Panc1 (cell line): ENCODE results near the gene C16orf82. TPM values are rescaled to one million over a fixed set of nuclear protein-coding genes. Genes with fewer than 3 reads are reported as not detected.

Experiments used
- ATAC-seq: fragments of 200-7000 bp; cut with Tn5 transposase; 2 replicates; pipeline ENCODE4 v1.9.1; 2020; ENCODE audit warnings: mild to moderate bottlenecking, moderate library complexity
- BruUV-seq: library from RNA; stranded (reverse); fragments of 400-500 nt; replicated peaks from 2 replicates; lab custom pipeline; 2021; lab: Mats Ljungman, UMichigan
- CTCF ChIA-PET: fragments of 300-600 bp; sonication (Branson Sonifier 250); formaldehyde crosslinking; loops from one replicate; lab custom pipeline; 2022; ENCODE audit warnings: antibody characterized with exemption; lab: Charles Lee
- POLR2A ChIA-PET: fragments of 300-600 bp; sonication (Branson Sonifier 250); formaldehyde crosslinking; loops from one replicate; lab custom pipeline; 2022; ENCODE audit warnings: antibody characterized with exemption; lab: Charles Lee
- DNase-seq: peaks from one replicate; pipeline ENCODE4 v3.0.0-alpha.2; 2010; ENCODE audit warnings: low read depth, low spot score
- H3K27ac ChIP-seq: 2 replicates; pipeline ENCODE4 v1.5.1; 2011; ENCODE audit warnings: mild to moderate bottlenecking, low read length, inconsistent platforms
- H3K27me3 ChIP-seq: fragments of 200-500 bp; sonication (Bioruptor generic); 2 replicates; pipeline ENCODE4 v1.6.0; 2014; ENCODE audit warnings: low read length, inconsistent platforms; ENCODE audit not compliant: control insufficient read depth, insufficient read depth
- H3K36me3 ChIP-seq: fragments of 200-500 bp; sonication (Bioruptor generic); 2 replicates; pipeline ENCODE4 v1.5.1; 2014; ENCODE audit warnings: inconsistent platforms, mild to moderate bottlenecking, low read length, moderate library complexity; ENCODE audit not compliant: control insufficient read depth, insufficient read depth
- H3K4me1 ChIP-seq: 2 replicates; pipeline ENCODE4 v1.5.1; 2011; ENCODE audit warnings: inconsistent platforms, mild to moderate bottlenecking, low read length, moderate library complexity; ENCODE audit not compliant: control insufficient read depth, insufficient read depth
- H3K4me3 ChIP-seq, 2 experiments: 2 replicates each; pipeline ENCODE4 v1.5.1; 2011 to 2012; ENCODE audit warnings: low read depth in 2 of 2, low read length in 2 of 2, mild to moderate bottlenecking in 2 of 2, inconsistent platforms in 1 of 2, moderate library complexity in 1 of 2
- H3K9me3 ChIP-seq: fragments of 200-500 bp; sonication (Bioruptor generic); 2 replicates; pipeline ENCODE4 v1.5.1; 2014; ENCODE audit warnings: low read depth, mild to moderate bottlenecking, inconsistent platforms, low read length, moderate library complexity; ENCODE audit not compliant: control insufficient read depth, insufficient read depth
- POLR2AphosphoS5 ChIP-seq: IDR thresholded peaks from 2 replicates; pipeline ENCODE4 v1.6.1; 2012; ENCODE audit warnings: mild to moderate bottlenecking, low read depth, low read length, moderate library complexity
- SIN3A ChIP-seq: IDR thresholded peaks from 2 replicates; pipeline ENCODE4 v1.6.1; 2012; ENCODE audit warnings: low read depth, mild to moderate bottlenecking, low read length, moderate library complexity, borderline replicate concordance; ENCODE audit not compliant: insufficient read depth
- TCF7L2 ChIP-seq: IDR thresholded peaks from 2 replicates; pipeline ENCODE4 v1.6.1; 2011; ENCODE audit warnings: mild to moderate bottlenecking, low read depth, low read length, inconsistent platforms
- in situ Hi-C: cut with HindIII; loops from 2 replicates; pipeline ENCODE4 v1.10.0; 2016; ENCODE audit warnings: low sequenced_read_pairs, low pct_unique_long_range_greater_than_20kb
- intact Hi-C: fragments of 100-400 bp; cut with micrococcal nuclease; formaldehyde crosslinking; loops from one replicate; pipeline ENCODE4 v1.10.0; 2022; ENCODE audit not compliant: unreplicated experiment
- total RNA-seq: library from RNA; stranded (reverse); gene quantifications from one replicate; pipeline ENCODE4 v1.2.1, GENCODE V29; 2021; ENCODE audit not compliant: unreplicated experiment
- TF ChIP-seq, protein P1 (sequence below), 2 experiments: IDR thresholded peaks; 2 replicates each; pipeline ENCODE4 v1.6.1; 2011 to 2012; ENCODE audit warnings: low read depth in 2 of 2, control low read depth in 1 of 2, low read length in 1 of 2, mild to moderate bottlenecking in 1 of 2, moderate library complexity in 1 of 2; ENCODE audit not compliant: insufficient read depth in 1 of 2
- TF ChIP-seq, protein P2 (sequence below): fragments of 450-650 bp; IDR thresholded peaks from 2 replicates; pipeline ENCODE4 v1.5.1; 2017; ENCODE audit warnings: mild to moderate bottlenecking

Gene C16orf82
- total RNA-seq, 1 experiment from 2014 or later, result not detected

DNA sequence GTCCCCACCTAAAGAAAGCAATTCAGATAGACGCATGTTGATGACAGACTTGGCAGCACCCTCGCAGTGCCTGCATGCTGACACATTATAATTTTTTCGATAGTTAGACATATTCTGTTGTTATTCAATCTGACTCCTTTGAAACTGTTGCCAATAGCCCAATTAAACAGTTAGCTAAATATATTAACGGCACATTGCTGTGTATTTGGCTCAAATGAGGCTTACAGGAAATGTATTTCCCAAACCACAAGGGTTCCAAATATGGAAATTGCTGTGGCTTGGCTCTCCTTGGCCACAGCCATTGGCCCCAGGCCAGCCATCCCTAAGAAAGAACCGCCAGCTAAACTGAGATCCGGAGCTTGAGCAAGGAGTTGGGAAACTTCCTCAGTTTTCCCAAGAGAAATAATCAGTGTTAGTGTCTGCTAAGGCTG is 31.1 kb downstream of the C16orf82 start:
- intact Hi-C loops, result no loop called here
- CTCF ChIA-PET, result no interaction called here

DNA sequence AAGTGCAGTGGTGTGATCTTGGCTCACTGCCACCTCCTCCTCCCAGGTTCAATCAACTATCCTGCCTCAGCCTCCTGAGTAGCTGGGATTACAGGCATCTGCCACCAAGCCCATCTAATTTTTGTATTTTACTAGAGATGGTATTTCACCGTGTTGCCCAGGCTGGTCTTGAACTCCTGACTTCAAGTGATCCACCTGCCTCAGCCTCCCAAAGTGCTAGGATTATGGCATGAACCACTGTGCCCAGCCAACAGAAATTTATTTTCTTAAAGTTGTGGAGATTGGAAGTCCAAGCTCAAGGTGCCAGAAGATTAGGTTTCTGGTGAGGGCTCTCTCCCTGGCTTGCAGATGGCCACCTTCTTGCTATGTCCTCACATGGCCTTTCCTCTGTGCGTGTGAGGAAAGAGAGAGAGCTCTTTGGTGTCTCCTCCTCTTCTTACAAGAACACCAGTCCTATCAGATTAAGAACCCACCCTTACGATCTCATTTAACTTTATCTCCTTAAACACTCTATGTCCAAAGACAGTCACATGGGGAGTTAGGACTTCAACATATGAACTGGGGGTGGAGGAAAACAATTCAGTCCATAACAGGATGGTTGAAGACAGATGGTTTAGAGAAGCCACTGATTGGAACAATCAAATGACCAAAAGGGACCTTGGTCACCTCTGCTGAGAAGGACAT is 31.8 kb downstream of the C16orf82 start:
- H3K27me3 ChIP-seq, result peaks cover 1% of the 10 kb centered on the region
- in situ Hi-C loops, result no loop called here
- DNase-seq (no peak), ATAC-seq (no peak)
- H3K27ac ChIP-seq, result no peak overlapping the region
- no TSS peak for BruUV-seq
- no peaks in the 10 kb centered on the region for H3K4me1 ChIP-seq
- intact Hi-C loops, result no loop called here
- no peak overlapping the region for H3K4me3 ChIP-seq
- no peaks in the 10 kb centered on the region for H3K9me3 ChIP-seq
- TF ChIP-seq POLR2AphosphoS5 (no peak), TCF7L2 (no peak), SIN3A (no peak)
- TF ChIP-seq, protein P1, sequence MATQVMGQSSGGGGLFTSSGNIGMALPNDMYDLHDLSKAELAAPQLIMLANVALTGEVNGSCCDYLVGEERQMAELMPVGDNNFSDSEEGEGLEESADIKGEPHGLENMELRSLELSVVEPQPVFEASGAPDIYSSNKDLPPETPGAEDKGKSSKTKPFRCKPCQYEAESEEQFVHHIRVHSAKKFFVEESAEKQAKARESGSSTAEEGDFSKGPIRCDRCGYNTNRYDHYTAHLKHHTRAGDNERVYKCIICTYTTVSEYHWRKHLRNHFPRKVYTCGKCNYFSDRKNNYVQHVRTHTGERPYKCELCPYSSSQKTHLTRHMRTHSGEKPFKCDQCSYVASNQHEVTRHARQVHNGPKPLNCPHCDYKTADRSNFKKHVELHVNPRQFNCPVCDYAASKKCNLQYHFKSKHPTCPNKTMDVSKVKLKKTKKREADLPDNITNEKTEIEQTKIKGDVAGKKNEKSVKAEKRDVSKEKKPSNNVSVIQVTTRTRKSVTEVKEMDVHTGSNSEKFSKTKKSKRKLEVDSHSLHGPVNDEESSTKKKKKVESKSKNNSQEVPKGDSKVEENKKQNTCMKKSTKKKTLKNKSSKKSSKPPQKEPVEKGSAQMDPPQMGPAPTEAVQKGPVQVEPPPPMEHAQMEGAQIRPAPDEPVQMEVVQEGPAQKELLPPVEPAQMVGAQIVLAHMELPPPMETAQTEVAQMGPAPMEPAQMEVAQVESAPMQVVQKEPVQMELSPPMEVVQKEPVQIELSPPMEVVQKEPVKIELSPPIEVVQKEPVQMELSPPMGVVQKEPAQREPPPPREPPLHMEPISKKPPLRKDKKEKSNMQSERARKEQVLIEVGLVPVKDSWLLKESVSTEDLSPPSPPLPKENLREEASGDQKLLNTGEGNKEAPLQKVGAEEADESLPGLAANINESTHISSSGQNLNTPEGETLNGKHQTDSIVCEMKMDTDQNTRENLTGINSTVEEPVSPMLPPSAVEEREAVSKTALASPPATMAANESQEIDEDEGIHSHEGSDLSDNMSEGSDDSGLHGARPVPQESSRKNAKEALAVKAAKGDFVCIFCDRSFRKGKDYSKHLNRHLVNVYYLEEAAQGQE (IDR thresholded peaks at IDR 0.05; ENCODE audit: insufficient read depth in 1 of 2, low read depth in 2 of 2, low read length in 1 of 2), result no peak
- TF ChIP-seq, protein P2, sequence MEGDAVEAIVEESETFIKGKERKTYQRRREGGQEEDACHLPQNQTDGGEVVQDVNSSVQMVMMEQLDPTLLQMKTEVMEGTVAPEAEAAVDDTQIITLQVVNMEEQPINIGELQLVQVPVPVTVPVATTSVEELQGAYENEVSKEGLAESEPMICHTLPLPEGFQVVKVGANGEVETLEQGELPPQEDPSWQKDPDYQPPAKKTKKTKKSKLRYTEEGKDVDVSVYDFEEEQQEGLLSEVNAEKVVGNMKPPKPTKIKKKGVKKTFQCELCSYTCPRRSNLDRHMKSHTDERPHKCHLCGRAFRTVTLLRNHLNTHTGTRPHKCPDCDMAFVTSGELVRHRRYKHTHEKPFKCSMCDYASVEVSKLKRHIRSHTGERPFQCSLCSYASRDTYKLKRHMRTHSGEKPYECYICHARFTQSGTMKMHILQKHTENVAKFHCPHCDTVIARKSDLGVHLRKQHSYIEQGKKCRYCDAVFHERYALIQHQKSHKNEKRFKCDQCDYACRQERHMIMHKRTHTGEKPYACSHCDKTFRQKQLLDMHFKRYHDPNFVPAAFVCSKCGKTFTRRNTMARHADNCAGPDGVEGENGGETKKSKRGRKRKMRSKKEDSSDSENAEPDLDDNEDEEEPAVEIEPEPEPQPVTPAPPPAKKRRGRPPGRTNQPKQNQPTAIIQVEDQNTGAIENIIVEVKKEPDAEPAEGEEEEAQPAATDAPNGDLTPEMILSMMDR, result no peak
- no peaks in the 10 kb centered on the region for H3K36me3 ChIP-seq
- ChIA-PET POLR2A (no interaction called here), CTCF (no interaction called here)

More for the DNA sequence above, 31.1 kb downstream of the C16orf82 start:
- Histone ChIP-seq H3K4me1 (no peaks in the 10 kb centered on the region), H3K4me3 (no peak overlapping the region), H3K9me3 (no peaks in the 10 kb centered on the region), H3K27me3 (peaks cover 8% of the 10 kb centered on the region), H3K36me3 (no peaks in the 10 kb centered on the region), H3K27ac (no peak overlapping the region)
- no peak for TF ChIP-seq POLR2AphosphoS5
- in situ Hi-C loops, result no loop called here
- no TSS peak for BruUV-seq
- POLR2A ChIA-PET, result no interaction called here
- ATAC-seq (no peak), DNase-seq (no peak)
